ENCODE data around the gene MYOT. TPM values are rescaled to one million over a fixed set of nuclear protein-coding genes. Genes with fewer than 3 reads are reported as not detected.

MYOT gene
- total and polyA plus RNA-seq, 10 of the 15 experiments (the other 5 are each of a cell fraction or from before 2014, with no cell fraction given): 0.15 to 1.5 (median 0.53) TPM; not detected in 5

DNA sequence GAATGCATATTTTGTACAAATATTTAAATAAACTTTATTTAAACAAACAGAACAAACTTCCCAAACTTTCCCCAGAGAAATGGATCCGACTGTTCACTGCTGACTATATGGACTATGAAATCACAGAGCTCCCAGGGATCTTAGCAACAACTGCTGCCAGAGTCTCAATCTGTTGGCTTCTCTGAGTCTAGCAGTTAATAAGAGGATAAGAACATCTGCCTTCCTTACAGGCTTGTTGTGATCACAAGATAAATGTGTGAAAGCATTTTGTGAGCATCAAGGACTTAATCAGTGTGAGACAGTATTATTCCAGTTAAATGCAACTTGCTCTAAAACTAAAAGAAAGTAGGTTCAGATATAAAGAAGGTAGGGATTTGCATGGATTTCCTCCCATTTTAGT is 31.4 kb upstream of the MYOT start (continued):
- TF ChIP-seq MYC (IDR thresholded peaks at IDR 0.05; ENCODE audit: insufficient read depth, insufficient read length, insufficient replicate concordance, low read length, severe bottlenecking): no peak

DNA sequence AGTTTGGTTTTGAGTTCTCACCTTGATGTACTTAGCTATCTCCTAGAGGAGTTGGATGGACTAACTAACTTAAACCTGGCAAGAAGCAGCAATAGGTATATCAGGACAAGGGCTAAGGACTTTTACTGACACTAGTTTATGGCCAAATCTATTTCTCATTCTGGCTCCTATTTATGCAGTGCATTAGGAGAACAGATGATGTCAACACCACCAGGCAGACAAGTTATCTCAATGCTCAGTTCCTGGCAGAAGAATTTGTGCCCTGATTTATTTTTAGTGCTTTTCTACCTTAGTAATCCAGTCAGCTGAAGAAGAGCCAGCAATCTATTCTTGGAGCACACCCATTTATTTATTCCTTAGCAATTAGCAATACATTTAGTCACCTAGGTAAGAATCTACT is 30.7 kb upstream of the MYOT start:
- Histone ChIP-seq H3K9ac (ENCODE audit: control insufficient read depth, insufficient read depth, low read length) (no peak overlapping the region), H3K4me2 (ENCODE audit: control insufficient read depth, insufficient read depth) (no peak overlapping the region), H3K36me3 (ENCODE audit: control insufficient read depth in 2 of 2, insufficient read depth in 2 of 2, low read length in 1 of 2) (no peaks in the 10 kb centered on the region), H3K27me3 (replicated peaks in 1 of 2; ENCODE audit: control insufficient read depth in 2 of 2, insufficient read depth in 2 of 2, low read length in 1 of 2) (no peaks in the 10 kb centered on the region), H3K27ac (ENCODE audit: control insufficient read depth, insufficient read depth) (no peak overlapping the region), H3K79me2 (ENCODE audit: control insufficient read depth, insufficient read depth, low read length) (no peaks in the 10 kb centered on the region), H4K20me1 (ENCODE audit: control insufficient read depth, insufficient read depth) (no peaks in the 10 kb centered on the region), H2AFZ (ENCODE audit: control insufficient read depth, low read depth, low read length) (no peak overlapping the region), H3K9me3 (replicated peaks; ENCODE audit: control insufficient read depth, insufficient read depth, low read length) (no peaks in the 10 kb centered on the region), H3K4me1 (ENCODE audit: control insufficient read depth, insufficient read depth, low read length) (no peaks in the 10 kb centered on the region), H3K4me3 (no peak overlapping the region)
- intact Hi-C loops (cut with micrococcal nuclease; ENCODE audit: unreplicated experiment): no loop called here
- BruUV-seq (replicated peaks): no TSS peak
- ATAC-seq: no peak
- SMC1A ChIA-PET (ENCODE audit: uncharacterized antibody, unreplicated experiment): interaction anchor here (1.0 to 2.4 kb wide), 7 partner anchors 9 to 58 kb away, joined by 3 to 7 read pairs (median 3); no protein-coding TSS in a partner anchor
- CTCF ChIA-PET: interaction anchor here (0.7 to 1.1 kb wide), 4 partner anchors 18 to 231 kb away, joined by 3 to 6 read pairs (median 3); no protein-coding TSS in a partner anchor
- no peak for DNase-seq (ENCODE audit: low read depth, low spot score)
- no peak for FAIRE-seq
- RAD21 ChIA-PET (ENCODE audit: unreplicated experiment): interaction anchor here (1.5 kb wide), 1 partner anchor 52 kb away, joined by 4 read pairs; the partner anchor contains the start of gene PKD2L2
- in situ Hi-C loops (cut with MboI): no loop called here
- POLR2A ChIA-PET: interaction anchor here (0.6 kb wide), 1 partner anchor 431 kb away, joined by 3 read pairs; no protein-coding TSS in a partner anchor
- TF ChIP-seq ZNF384 (IDR thresholded peaks at IDR 0.05; ENCODE audit: borderline replicate concordance, low read depth, low read length) (no peak), KAT2A (conservative IDR thresholded peaks at IDR 0.05; ENCODE audit: control insufficient read depth, low read depth, low read length) (no peak), RUNX3 (IDR thresholded peaks at IDR 0.05; ENCODE audit: low read length) (no peak), TCF7 (IDR thresholded peaks at IDR 0.05; ENCODE audit: borderline replicate concordance) (no peak), ASH2L (IDR thresholded peaks at IDR 0.05; ENCODE audit: borderline replicate concordance, low read depth) (no peak), RELA (IDR thresholded peaks at IDR 0.05; ENCODE audit: borderline replicate concordance, partially characterized antibody) (no peak), SREBF1 (IDR thresholded peaks at IDR 0.05; ENCODE audit: low read length) (no peak), EGR1 (IDR thresholded peaks at IDR 0.05; ENCODE audit: borderline replicate concordance in 1 of 2, low read depth in 2 of 2, low read length in 2 of 2) (no peak), IRF3 (IDR thresholded peaks at IDR 0.05) (no peak), MYC (IDR thresholded peaks at IDR 0.05; ENCODE audit: insufficient read depth, insufficient read length, insufficient replicate concordance, low read length, severe bottlenecking) (no peak), JUND (IDR thresholded peaks at IDR 0.05; ENCODE audit: low read depth, low read length) (no peak), IKZF2 (IDR thresholded peaks at IDR 0.05) (no peak)
- TF ChIP-seq, protein P1, sequence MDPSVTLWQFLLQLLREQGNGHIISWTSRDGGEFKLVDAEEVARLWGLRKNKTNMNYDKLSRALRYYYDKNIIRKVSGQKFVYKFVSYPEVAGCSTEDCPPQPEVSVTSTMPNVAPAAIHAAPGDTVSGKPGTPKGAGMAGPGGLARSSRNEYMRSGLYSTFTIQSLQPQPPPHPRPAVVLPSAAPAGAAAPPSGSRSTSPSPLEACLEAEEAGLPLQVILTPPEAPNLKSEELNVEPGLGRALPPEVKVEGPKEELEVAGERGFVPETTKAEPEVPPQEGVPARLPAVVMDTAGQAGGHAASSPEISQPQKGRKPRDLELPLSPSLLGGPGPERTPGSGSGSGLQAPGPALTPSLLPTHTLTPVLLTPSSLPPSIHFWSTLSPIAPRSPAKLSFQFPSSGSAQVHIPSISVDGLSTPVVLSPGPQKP (IDR thresholded peaks at IDR 0.05; ENCODE audit: low read depth, low read length): no peak
- TF ChIP-seq, protein P2, sequence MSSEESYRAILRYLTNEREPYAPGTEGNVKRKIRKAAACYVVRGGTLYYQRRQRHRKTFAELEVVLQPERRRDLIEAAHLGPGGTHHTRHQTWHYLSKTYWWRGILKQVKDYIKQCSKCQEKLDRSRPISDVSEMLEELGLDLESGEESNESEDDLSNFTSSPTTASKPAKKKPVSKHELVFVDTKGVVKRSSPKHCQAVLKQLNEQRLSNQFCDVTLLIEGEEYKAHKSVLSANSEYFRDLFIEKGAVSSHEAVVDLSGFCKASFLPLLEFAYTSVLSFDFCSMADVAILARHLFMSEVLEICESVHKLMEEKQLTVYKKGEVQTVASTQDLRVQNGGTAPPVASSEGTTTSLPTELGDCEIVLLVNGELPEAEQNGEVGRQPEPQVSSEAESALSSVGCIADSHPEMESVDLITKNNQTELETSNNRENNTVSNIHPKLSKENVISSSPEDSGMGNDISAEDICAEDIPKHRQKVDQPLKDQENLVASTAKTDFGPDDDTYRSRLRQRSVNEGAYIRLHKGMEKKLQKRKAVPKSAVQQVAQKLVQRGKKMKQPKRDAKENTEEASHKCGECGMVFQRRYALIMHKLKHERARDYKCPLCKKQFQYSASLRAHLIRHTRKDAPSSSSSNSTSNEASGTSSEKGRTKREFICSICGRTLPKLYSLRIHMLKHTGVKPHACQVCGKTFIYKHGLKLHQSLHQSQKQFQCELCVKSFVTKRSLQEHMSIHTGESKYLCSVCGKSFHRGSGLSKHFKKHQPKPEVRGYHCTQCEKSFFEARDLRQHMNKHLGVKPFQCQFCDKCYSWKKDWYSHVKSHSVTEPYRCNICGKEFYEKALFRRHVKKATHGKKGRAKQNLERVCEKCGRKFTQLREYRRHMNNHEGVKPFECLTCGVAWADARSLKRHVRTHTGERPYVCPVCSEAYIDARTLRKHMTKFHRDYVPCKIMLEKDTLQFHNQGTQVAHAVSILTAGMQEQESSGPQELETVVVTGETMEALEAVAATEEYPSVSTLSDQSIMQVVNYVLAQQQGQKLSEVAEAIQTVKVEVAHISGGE (CRISPR knock-in tag; IDR thresholded peaks at IDR 0.05): no peak
